KBM-7 (cell line): ENCODE results near the gene ACSF2.

Source experiments
- DNase-seq: peaks from one replicate; pipeline ENCODE4 v3.0.0-alpha.2; 2015
- in situ Hi-C: fragments of 300-500 bp; cut with MboI; formaldehyde crosslinking; loops from 2 replicates; pipeline ENCODE4 v1.14.3; 2020; ENCODE audit warnings: low sequenced_read_pairs, low pct_unique_long_range_greater_than_20kb, mixed read lengths

ACSF2 gene

GRCh38 chr17:50484386-50485155, 58.6 kb downstream of the ACSF2 start:
- in situ Hi-C loops = no loop called here
- DNase-seq = no peak

GRCh38 chr17:50487213-50488096, 61.4 kb downstream of the ACSF2 start:
- in situ Hi-C loops = no loop called here
- DNase-seq = no peak

- no peak for DNase-seq
- in situ Hi-C loops = no loop called here
Observed at GRCh38 chr17:50488880-50489279, 62.9 kb downstream of the ACSF2 start.

GRCh38 chr17:50491505-50491904, 65.5 kb downstream of the ACSF2 start:
- in situ Hi-C loops = no loop called here

GRCh38 chr17:50492214-50492613, 66.2 kb downstream of the ACSF2 start:
- DNase-seq = no peak
- in situ Hi-C loops = no loop called here

More at GRCh38 chr17:50491505-50491904, 65.5 kb downstream of the ACSF2 start:
- no peak for DNase-seq

GRCh38 chr17:50493744-50494143, 67.7 kb downstream of the ACSF2 start:
- DNase-seq = no peak

GRCh38 chr17:50495217-50495823, 69.3 kb downstream of the ACSF2 start:
- in situ Hi-C loops = no loop called here
- no peak for DNase-seq

More at GRCh38 chr17:50493744-50494143, 67.7 kb downstream of the ACSF2 start:
- in situ Hi-C loops = no loop called here

- DNase-seq = no peak
- in situ Hi-C loops = no loop called here
Observed at GRCh38 chr17:50495918-50496317, 69.9 kb downstream of the ACSF2 start.

- no peak for DNase-seq
- in situ Hi-C loops = no loop called here
Observed at GRCh38 chr17:50498021-50498874, 72.2 kb downstream of the ACSF2 start.

GRCh38 chr17:50499270-50499669, 73.3 kb downstream of the ACSF2 start:
- DNase-seq = no peak
- in situ Hi-C loops = no loop called here

- in situ Hi-C loops = no loop called here
- no peak for DNase-seq
Observed at GRCh38 chr17:50499721-50500120, 73.7 kb downstream of the ACSF2 start.

GRCh38 chr17:50501054-50501453, 75.0 kb downstream of the ACSF2 start:
- in situ Hi-C loops = no loop called here
- peak; percentile 19 for DNase-seq

GRCh38 chr17:50502301-50502990, 76.4 kb downstream of the ACSF2 start:
- in situ Hi-C loops = no loop called here
- no peak for DNase-seq

- in situ Hi-C loops = no loop called here
- DNase-seq = no peak
Observed at GRCh38 chr17:50505591-50506130, 79.6 kb downstream of the ACSF2 start.

GRCh38 chr17:50506298-50506697, 80.3 kb downstream of the ACSF2 start:
- in situ Hi-C loops = no loop called here
- DNase-seq = no peak

GRCh38 chr17:50507871-50508572, 82.0 kb downstream of the ACSF2 start, which contains the start of gene MYCBPAP:
Gene MYCBPAP (plus strand): TSS chr17:50508439. CDS start chr17:50508675, 236 bp downstream.
- in situ Hi-C loops = no loop called here
- peak; percentile 48 for DNase-seq
